IPS DF 4.7 (cell line): ENCODE data around the gene CHSY1.

Experiments
- DNase-seq: peaks from one replicate; pipeline ENCODE4 v3.0.0-alpha.2; 2013; ENCODE audit warnings: low spot score; ENCODE audit errors: extremely low read depth

CHSY1 gene

DNA sequence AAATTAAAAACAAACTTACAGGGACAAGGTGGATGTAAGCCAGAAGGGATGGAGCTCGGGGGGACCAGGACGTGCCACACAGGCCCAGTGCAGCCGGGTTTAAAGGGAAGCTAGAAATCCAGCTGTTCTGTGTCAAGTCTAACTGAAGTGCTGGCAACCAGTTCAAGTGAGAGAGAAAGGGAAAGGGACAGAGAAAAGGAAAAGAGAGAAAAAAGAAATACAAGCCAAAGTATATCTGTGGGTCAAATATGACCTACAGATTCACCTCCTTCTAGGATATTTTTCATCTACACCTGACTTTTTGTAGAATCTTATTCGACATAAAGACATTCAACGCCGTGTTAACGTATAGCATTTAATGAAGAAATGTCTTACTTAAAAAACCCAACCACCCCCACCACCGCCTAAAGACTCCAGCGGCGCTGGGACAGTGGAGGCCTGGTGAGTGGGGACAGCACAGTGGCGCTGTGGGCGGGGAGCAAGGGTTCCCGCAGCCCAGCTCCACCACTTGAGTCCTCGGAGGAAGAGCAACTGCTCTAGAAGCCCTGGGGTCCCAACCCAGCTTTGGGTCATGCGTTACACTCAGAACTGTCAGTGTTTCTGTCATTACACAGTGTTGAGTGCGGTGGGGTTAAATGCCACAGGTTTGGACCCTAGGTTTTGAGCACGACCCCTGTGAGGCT lies 62.3 kb downstream of the CHSY1 start:
- DNase-seq = no peak

GRCh38 chr15:101188637-101189408 lies 63.0 kb downstream of the CHSY1 start:
- no peak for DNase-seq

DNA sequence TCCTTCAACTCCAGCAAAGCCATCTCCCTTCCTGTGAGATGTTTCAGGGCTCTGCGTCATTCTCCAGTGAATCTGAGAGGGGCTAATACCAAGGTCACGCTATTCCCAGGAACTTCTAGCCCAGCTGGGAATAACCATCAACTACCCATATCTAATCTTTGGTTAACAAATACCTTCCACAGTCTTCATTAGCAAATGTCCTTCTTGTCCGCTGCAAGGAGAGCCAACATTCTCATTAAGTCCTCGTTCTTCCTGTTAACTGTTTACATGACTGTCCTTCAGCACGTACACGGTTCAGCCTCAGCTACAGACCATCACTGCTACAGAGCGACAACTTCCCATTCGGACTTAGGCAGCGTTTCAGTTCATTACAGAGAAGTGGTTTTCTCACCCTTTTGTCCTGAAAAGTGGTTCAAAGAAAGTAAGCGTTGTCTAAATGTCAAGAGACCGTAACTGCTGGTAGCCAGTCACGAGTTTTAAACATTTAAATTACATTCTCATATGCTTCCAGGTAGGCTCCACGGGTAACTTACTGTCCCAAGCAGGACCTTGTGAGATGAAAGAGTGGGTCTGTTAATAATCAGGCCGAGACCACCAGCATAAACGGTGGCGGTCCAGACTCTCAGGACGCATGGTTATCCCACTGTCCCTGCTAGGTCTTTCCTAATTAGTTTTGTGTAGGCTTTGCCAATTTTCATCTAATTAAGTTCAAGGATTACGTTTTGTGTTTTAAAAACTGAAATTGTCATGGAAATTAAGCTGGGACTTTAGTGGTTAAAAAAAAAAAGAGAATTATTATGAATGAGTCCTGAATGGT lies 63.8 kb downstream of the CHSY1 start:
- DNase-seq = no peak

GRCh38 chr15:101185770-101186169 lies 66.1 kb downstream of the CHSY1 start:
- DNase-seq = no peak

DNA sequence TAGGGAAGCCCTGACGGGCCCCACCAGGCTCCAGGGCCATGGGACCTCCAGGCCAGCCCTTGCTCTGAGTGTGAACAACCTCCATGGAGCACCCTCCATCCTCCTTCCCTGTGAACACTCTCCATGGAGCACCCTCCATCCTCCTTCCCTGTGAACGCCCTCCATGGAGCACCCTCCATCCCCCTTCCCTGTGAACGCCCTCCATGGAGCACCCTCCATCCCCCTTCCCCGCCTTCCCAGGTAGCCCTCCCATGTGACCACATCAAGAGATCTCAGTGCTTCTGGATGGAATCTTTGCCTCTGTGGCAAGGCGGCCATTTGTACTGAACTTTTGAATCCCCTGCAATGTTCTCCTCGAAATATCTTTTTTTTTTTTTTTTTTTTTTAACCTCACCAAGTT lies 66.5 kb downstream of the CHSY1 start:
- no peak for DNase-seq

GRCh38 chr15:101184830-101185229 lies 67.0 kb downstream of the CHSY1 start:
- DNase-seq = no peak

GRCh38 chr15:101183931-101184305 lies 67.9 kb downstream of the CHSY1 start:
- DNase-seq = no peak

- DNase-seq = no peak
Measured at GRCh38 chr15:101183226-101183930, 68.5 kb downstream of the CHSY1 start.

DNA sequence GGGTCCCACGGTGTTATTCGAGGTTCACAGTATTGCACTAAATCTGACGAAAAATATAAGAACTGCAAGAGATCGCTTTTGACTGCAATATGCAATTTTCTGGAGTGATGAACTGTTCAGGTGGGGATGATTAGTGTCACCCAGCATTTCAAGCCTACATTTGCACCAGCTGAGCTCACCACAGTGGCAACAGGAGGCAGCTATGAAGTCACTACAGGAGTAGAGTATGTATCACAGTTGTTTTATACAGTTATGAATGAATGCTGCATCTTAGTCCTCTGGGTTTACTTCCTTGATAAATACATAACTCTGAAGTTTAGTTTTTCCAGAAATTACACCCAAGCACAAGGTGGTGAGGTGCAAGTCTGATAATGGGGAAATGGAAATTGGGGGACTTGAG lies 69.6 kb downstream of the CHSY1 start:
- no peak for DNase-seq

GRCh38 chr15:101181349-101181748 lies 70.5 kb downstream of the CHSY1 start:
- no peak for DNase-seq

GRCh38 chr15:101180620-101181307 lies 71.1 kb downstream of the CHSY1 start:
- no peak for DNase-seq

- DNase-seq = no peak
Measured at GRCh38 chr15:101179341-101180153, 72.3 kb downstream of the CHSY1 start.

DNA sequence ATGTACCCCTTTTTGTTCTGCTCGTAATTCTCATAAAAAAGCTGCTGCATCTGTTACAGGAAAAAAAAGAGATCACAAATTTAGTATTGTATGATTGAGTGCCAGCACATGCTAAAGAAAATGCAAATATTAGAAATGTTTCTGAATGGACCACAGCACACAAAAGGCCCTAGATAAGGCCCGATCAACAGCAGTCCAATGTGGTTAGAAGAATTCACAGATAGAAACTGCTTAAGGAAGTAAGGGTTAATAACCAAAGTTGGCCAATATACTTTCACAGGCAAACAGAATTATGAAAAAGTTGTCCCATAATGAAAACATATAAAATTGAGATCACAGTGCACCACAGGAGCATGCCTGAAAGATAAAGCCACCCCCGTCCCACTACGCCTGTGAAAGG lies 72.9 kb downstream of the CHSY1 start:
- no peak for DNase-seq

GRCh38 chr15:101178479-101178878 lies 73.4 kb downstream of the CHSY1 start:
- no peak for DNase-seq

- no peak for DNase-seq
Measured at GRCh38 chr15:101177866-101178265, 74.0 kb downstream of the CHSY1 start.

GRCh38 chr15:101176625-101177024 lies 75.2 kb downstream of the CHSY1 start:
- no peak for DNase-seq

GRCh38 chr15:101175401-101175800 lies 76.4 kb downstream of the CHSY1 start:
- no peak for DNase-seq

DNA sequence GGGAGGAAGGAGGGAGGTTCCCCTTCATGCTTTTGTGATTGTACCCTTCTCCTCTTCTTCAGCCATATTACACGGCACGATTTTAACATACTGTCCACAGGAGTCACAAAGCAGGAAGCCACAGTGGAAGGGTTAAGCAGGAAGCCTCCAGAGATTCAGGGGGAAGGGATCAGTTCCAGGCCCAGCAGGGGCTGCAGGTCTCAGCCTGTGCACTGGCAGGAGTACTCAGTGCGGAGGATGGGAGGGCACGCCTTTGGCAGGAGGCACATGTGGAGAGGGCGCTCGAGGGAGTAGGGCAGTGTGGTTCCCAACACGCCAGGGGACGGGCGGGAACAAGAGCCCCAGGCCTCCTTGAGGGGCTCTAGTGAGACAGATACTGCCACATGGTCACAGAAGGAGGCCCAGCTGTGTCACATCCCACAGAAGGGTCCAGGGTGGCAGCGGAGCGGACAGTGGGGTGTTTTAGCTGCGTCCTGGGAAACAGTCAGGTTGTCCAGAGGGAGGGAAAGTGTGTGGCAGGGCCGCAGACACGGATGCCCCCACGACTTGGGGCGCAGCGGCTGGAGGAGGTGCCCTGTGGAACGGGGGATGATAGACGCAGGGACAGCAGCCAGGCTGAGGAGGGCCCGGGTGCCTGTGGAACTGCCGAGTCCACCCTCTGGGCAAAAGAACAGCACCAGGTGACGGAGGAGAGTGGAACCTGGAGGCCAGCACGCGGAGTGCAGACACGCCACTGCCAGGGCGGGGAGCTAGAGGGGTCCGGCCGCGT lies 77.5 kb downstream of the CHSY1 start:
- DNase-seq = no peak
